Activated naive CD4-positive, alpha-beta T cell treated with anti-CD3 and anti-CD28 coated beads for 36 hours (primary cell): ENCODE results near the gene CELSR1. TPM values are rescaled to one million over a fixed set of nuclear protein-coding genes. Genes with fewer than 3 reads are reported as not detected.

ENCODE experiments used
- CTCF ChIA-PET: fragments of 350-600 bp; sonication (Branson Sonifier 250); formaldehyde crosslinking; loops from one replicate; lab custom pipeline; 2021; ENCODE audit warnings: antibody characterized with exemption; lab: Charles Lee
- DNase-seq: peaks from one replicate; pipeline ENCODE4 v3.0.0-alpha.2; 2020
- H3K27ac Mint-ChIP-seq: one replicate; pipeline ENCODE4 v1.8.0; 2021; ENCODE audit warnings: mild to moderate bottlenecking, mixed read lengths
- H3K27me3 Mint-ChIP-seq: one replicate; pipeline ENCODE4 v1.8.0; 2021; ENCODE audit warnings: low read depth, mixed read lengths
- H3K36me3 Mint-ChIP-seq: one replicate; pipeline ENCODE4 v1.8.0; 2021; ENCODE audit warnings: low read depth, mixed read lengths
- H3K4me1 Mint-ChIP-seq: one replicate; pipeline ENCODE4 v1.8.0; 2021; ENCODE audit warnings: low read depth, mixed read lengths
- H3K4me3 Mint-ChIP-seq: one replicate; pipeline ENCODE4 v1.8.0; 2021; ENCODE audit warnings: mild to moderate bottlenecking, moderate library complexity, mixed read lengths
- H3K9me3 Mint-ChIP-seq: one replicate; pipeline ENCODE4 v1.8.0; 2021; ENCODE audit warnings: mixed read lengths
- intact Hi-C: fragments of 100-400 bp; cut with micrococcal nuclease; formaldehyde crosslinking; loops from one replicate; pipeline ENCODE4 v1.15.1; 2023
- total RNA-seq, 2 experiments: library from RNA; stranded (reverse); gene quantifications; one replicate each; pipeline ENCODE4 v1.2.3, GENCODE V29; 2021

Gene CELSR1
- total RNA-seq, 2 experiments from 2014 or later: 0.17 to 0.25 TPM

GRCh38 chr22:46557736-46558480 lies 20.5 kb upstream of the CELSR1 start:
- no peak for DNase-seq
- H3K9me3 Mint-ChIP-seq: peaks cover 2% of the 10 kb centered on the region
- intact Hi-C loops: no loop called here
- H3K36me3 Mint-ChIP-seq: no peaks in the 10 kb centered on the region
- no peaks in the 10 kb centered on the region for H3K4me1 Mint-ChIP-seq
- no peaks in the 10 kb centered on the region for H3K27me3 Mint-ChIP-seq
- CTCF ChIA-PET: interaction anchor here (0.6 to 1.0 kb wide), 2 partner anchors 165 to 194 kb away, joined by 5 to 7 read pairs; no protein-coding TSS in a partner anchor
- H3K27ac Mint-ChIP-seq: no peak overlapping the region
- H3K4me3 Mint-ChIP-seq: no peak overlapping the region

DNA sequence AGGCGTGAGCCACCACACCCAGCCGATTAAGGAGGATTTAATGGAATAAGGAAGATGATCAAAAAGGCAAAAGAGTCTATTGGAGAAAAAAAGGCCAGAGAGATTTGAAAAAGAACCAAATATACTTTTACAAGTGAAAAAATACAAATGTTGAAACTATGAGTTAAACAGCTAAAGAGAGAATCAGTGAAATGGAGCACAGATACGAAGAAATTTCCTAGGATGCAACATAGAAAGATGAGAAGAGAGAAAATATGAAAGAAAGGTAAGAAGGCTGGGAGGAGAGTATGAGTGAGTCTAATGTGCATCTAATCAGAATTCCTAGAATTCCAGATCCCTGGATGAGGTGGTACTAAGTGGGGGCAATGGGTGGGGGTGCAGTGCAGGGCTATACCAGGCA lies 19.4 kb upstream of the CELSR1 start:
- CTCF ChIA-PET: interaction anchor here (1.0 kb wide), 1 partner anchor 203 kb away, joined by 3 read pairs; no protein-coding TSS in a partner anchor
- H3K27me3 Mint-ChIP-seq: no peaks in the 10 kb centered on the region
- peaks cover 6% of the 10 kb centered on the region for H3K9me3 Mint-ChIP-seq
- H3K4me3 Mint-ChIP-seq: no peak overlapping the region
- no peaks in the 10 kb centered on the region for H3K4me1 Mint-ChIP-seq
- no peak for DNase-seq
- intact Hi-C loops: no loop called here
- H3K36me3 Mint-ChIP-seq: no peaks in the 10 kb centered on the region
- no peak overlapping the region for H3K27ac Mint-ChIP-seq

GRCh38 chr22:46553189-46553588 lies 15.8 kb upstream of the CELSR1 start:
- intact Hi-C loops: no loop called here
- H3K4me3 Mint-ChIP-seq: no peak overlapping the region

DNA sequence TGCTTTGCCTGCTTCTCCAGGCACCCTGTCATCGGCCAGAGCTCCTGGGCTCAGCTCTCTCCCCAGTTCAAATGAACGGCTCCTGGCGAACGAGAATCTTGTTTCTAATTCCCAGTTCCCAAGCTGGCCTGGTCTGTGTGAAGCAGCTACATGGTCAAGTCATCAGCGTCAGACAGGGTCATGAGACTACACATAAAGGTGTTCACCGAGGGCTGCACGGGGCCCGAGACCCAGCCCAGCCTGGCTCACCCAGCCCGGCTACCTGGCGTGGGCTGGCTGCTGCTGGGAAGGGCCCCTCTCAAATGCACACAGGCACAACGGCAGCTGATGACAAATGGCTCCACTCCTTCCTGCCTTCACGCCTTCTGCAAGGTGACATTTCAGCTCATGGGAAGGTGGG lies 14.6 kb upstream of the CELSR1 start:
- Mint-ChIP-seq H3K4me1 (no peaks in the 10 kb centered on the region), H3K4me3 (no peak overlapping the region)
- CTCF ChIA-PET: interaction anchor here (0.6 to 1.6 kb wide), 3 partner anchors 10 to 546 kb away, joined by 3 to 10 read pairs (median 4); no protein-coding TSS in a partner anchor

More at GRCh38 chr22:46553189-46553588, 15.8 kb upstream of the CELSR1 start:
- Mint-ChIP-seq H3K27me3 (no peaks in the 10 kb centered on the region), H3K4me1 (no peaks in the 10 kb centered on the region), H3K36me3 (no peaks in the 10 kb centered on the region), H3K9me3 (peaks cover 6% of the 10 kb centered on the region), H3K27ac (no peak overlapping the region)
- no peak for DNase-seq
- CTCF ChIA-PET: interaction anchor here (2.3 kb wide), 1 partner anchor 10 kb away, joined by 11 read pairs; no protein-coding TSS in a partner anchor

DNA sequence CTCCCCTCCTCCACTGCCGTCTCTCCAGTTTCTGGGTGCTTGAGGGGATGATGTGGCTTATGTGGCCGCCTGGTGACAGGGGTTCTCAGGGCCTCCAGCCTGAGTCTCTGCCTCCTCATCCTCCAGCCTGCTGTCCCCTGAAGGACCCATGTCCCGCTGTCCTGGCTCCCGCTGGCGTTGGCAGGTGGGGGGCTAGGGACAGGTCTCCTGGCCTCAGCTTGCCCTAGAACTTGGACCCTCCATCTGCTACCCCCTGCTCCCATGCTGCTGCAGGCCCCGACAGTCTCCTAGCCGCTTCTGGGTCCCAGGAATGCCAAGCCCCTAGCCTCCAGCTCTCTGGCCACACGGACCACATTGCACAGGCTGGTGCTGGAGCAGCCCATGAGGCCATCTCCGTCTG lies 13.9 kb upstream of the CELSR1 start:
- H3K9me3 Mint-ChIP-seq: peaks cover 4% of the 10 kb centered on the region
- no peak overlapping the region for H3K27ac Mint-ChIP-seq
- H3K27me3 Mint-ChIP-seq: no peaks in the 10 kb centered on the region
- intact Hi-C loops: no loop called here
- no peaks in the 10 kb centered on the region for H3K4me1 Mint-ChIP-seq
- no peak overlapping the region for H3K4me3 Mint-ChIP-seq
- CTCF ChIA-PET: interaction anchor here (1.0 to 1.6 kb wide), 3 partner anchors 10 to 184 kb away, joined by 3 to 10 read pairs (median 3); no protein-coding TSS in a partner anchor
- H3K36me3 Mint-ChIP-seq: no peaks in the 10 kb centered on the region
- no peak for DNase-seq

More for the DNA sequence above, 14.6 kb upstream of the CELSR1 start:
- H3K36me3 Mint-ChIP-seq: no peaks in the 10 kb centered on the region
- H3K27ac Mint-ChIP-seq: no peak overlapping the region
- no peak for DNase-seq
- intact Hi-C loops: no loop called here
- no peaks in the 10 kb centered on the region for H3K27me3 Mint-ChIP-seq
- H3K9me3 Mint-ChIP-seq: peaks cover 6% of the 10 kb centered on the region

GRCh38 chr22:46549971-46550641 lies 12.7 kb upstream of the CELSR1 start:
- peaks cover 1% of the 10 kb centered on the region for H3K4me1 Mint-ChIP-seq
- no peaks in the 10 kb centered on the region for H3K27me3 Mint-ChIP-seq
- DNase-seq: no peak
- no peak overlapping the region for H3K27ac Mint-ChIP-seq
- peaks cover 4% of the 10 kb centered on the region for H3K9me3 Mint-ChIP-seq
- no peak overlapping the region for H3K4me3 Mint-ChIP-seq
- no peaks in the 10 kb centered on the region for H3K36me3 Mint-ChIP-seq
- CTCF ChIA-PET: interaction anchor here (1.0 kb wide), 1 partner anchor 182 kb away, joined by 3 read pairs; no protein-coding TSS in a partner anchor
- intact Hi-C loops: loop anchor here (10.0 kb wide), 1 partner anchor 535 kb away; no protein-coding TSS in a partner anchor

DNA sequence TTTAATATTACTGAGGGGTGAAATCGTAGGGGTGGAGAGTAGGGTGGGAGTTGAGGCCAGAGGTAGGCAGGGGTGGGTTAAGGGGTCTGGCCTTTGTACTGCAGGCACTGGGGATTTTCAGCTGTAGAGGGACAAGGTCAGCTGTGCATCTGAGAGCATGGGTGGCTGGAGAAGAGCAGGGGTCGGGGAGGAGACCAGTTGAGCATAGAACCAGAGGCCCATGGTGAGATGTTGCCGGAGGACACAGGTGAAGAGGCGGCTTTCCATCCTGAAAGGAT lies 12.1 kb upstream of the CELSR1 start:
- H3K4me3 Mint-ChIP-seq: no peak overlapping the region
- no peaks in the 10 kb centered on the region for H3K27me3 Mint-ChIP-seq
- DNase-seq: no peak
- peaks cover 4% of the 10 kb centered on the region for H3K4me1 Mint-ChIP-seq
- no peaks in the 10 kb centered on the region for H3K36me3 Mint-ChIP-seq
- H3K9me3 Mint-ChIP-seq: peaks cover 4% of the 10 kb centered on the region
- no peak overlapping the region for H3K27ac Mint-ChIP-seq
- intact Hi-C loops: loop anchor here (10.0 kb wide), 1 partner anchor 535 kb away; no protein-coding TSS in a partner anchor
- CTCF ChIA-PET: no interaction called here

DNA sequence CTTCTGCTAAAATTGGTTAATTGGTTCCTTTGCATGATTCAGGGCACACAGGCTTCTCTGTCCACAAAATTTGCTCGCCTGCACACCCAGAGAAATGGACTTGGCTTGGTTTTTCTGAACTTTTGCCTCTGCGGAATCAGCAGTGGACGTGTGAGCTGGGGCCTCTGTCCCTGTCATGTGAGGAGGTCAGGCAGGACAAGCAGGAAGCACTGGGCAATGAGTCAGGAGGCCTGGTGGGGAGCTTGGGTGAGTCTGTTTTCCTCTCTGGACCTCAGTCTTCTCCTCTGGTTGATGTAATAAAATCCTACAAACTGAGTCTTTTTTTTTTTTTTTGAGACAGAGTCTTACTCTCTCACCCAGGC lies 10.4 kb upstream of the CELSR1 start:
- Mint-ChIP-seq H3K4me1 (peaks cover 4% of the 10 kb centered on the region), H3K9me3 (peaks cover 4% of the 10 kb centered on the region), H3K4me3 (no peak overlapping the region), H3K27me3 (no peaks in the 10 kb centered on the region), H3K36me3 (no peaks in the 10 kb centered on the region), H3K27ac (no peak overlapping the region)
- intact Hi-C loops: loop anchor here (10.0 kb wide), 1 partner anchor 533 kb away; no protein-coding TSS in a partner anchor
- CTCF ChIA-PET: interaction anchor here (0.7 kb wide), 1 partner anchor 254 kb away, joined by 3 read pairs; no protein-coding TSS in a partner anchor
- DNase-seq: no peak

DNA sequence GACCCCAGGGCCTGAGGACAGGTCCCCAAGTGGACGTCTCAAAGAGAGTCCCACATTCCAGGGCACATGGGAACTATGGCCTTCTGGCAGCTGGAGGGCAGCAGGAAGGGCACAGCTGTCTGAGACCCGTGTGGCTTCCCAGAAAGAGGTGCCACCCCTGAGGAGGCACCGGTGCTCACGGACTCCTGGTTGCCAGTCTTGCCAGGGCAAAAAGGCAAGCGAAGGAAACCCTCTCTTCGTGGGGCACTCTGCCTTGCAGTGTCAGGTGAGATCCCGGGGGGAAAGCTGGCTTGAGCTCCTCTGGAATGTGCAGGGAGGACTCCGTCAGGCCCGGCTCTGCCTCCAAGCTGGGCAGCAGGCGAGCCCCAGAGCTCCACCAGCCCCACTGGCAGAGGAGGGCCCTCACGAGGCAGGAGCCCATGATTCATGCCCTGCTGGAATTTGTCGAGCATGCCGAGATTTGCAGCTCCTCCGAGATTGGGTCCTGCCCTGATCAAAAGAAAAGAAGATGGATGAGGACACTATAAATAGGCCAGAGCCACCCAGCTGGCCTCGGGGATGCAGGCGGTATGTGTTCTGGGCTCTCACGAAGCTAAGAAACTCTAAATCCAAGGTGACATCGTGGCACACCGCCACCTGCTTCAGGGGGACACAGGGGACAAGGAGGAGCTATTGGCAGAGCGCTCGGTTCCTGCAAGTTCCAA lies 9.9 kb upstream of the CELSR1 start:
- H3K36me3 Mint-ChIP-seq: no peaks in the 10 kb centered on the region
- peaks cover 2% of the 10 kb centered on the region for H3K9me3 Mint-ChIP-seq
- peaks cover 4% of the 10 kb centered on the region for H3K4me1 Mint-ChIP-seq
- H3K27ac Mint-ChIP-seq: no peak overlapping the region
- DNase-seq: no peak
- intact Hi-C loops: loop anchor here (10.0 kb wide), 1 partner anchor 533 kb away; no protein-coding TSS in a partner anchor
- H3K4me3 Mint-ChIP-seq: no peak overlapping the region
- CTCF ChIA-PET: interaction anchor here (0.7 kb wide), 1 partner anchor 204 kb away, joined by 3 read pairs; no protein-coding TSS in a partner anchor
- H3K27me3 Mint-ChIP-seq: no peaks in the 10 kb centered on the region

DNA sequence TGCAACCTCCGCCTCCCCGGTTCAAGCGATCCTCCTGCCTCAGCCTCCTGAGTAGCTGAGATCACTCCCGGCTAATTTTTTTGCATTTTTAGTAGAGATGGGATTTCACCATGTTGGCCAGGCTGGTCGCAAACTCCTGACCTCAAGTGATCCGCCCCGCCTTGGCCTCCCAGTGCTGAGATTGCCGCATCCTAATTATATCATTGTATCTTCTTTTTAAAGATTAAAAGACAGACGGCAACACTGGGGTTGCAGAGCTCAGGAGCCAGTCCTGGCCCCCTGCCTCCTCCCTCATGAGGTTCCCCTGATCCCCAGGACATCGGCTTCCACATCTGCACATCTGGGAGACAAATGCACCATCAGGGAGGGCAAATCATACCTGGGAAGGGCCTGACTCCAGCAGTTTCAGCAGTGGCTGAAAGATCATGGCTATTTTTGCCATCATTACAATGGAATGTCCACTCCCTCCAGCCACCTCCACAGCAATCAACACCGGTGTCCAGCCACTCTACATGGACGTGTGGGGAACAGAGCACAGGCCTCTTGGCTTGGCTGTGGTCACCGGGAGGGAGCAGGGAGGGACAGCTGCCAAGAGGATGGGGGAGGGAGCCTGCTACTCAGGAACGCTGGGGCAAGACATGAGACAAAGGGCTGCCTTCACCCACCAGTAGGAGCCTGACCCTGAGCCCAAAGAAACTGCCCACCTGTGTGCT lies 9.2 kb upstream of the CELSR1 start:
- Mint-ChIP-seq H3K36me3 (no peaks in the 10 kb centered on the region), H3K27me3 (peaks cover 2% of the 10 kb centered on the region), H3K27ac (no peak overlapping the region), H3K9me3 (no peaks in the 10 kb centered on the region), H3K4me1 (peaks cover 4% of the 10 kb centered on the region), H3K4me3 (no peak overlapping the region)
- DNase-seq: no peak
- CTCF ChIA-PET: no interaction called here
- intact Hi-C loops: loop anchor here (10.0 kb wide), 1 partner anchor 532 kb away; no protein-coding TSS in a partner anchor

GRCh38 chr22:46545086-46545792 lies 7.8 kb upstream of the CELSR1 start:
- intact Hi-C loops: loop anchor here (10.0 kb wide), 1 partner anchor 530 kb away; no protein-coding TSS in a partner anchor
- Mint-ChIP-seq H3K4me3 (no peak overlapping the region), H3K36me3 (no peaks in the 10 kb centered on the region), H3K9me3 (no peaks in the 10 kb centered on the region), H3K4me1 (peaks cover 4% of the 10 kb centered on the region), H3K27ac (peak overlapping the region; percentile 20), H3K27me3 (peaks cover 8% of the 10 kb centered on the region)
- CTCF ChIA-PET: interaction anchor here (0.7 kb wide), 1 partner anchor 671 kb away, joined by 4 read pairs; no protein-coding TSS in a partner anchor
- peak; percentile 43 for DNase-seq
